ENCODE results near the gene HYKK.

GRCh38 chr15:78506971-78507830 is at the start of gene HYKK:
- no peak for TF ChIP-seq CTCF (IDR thresholded peaks at IDR 0.05; ENCODE audit: low read depth, low read length)
- TF ChIP-seq EZH2phosphoT487 (IDR thresholded peaks at IDR 0.05; ENCODE audit: low read depth): no peak
